ENCODE results near the gene GFRA4.

The GFRA4 gene

DNA sequence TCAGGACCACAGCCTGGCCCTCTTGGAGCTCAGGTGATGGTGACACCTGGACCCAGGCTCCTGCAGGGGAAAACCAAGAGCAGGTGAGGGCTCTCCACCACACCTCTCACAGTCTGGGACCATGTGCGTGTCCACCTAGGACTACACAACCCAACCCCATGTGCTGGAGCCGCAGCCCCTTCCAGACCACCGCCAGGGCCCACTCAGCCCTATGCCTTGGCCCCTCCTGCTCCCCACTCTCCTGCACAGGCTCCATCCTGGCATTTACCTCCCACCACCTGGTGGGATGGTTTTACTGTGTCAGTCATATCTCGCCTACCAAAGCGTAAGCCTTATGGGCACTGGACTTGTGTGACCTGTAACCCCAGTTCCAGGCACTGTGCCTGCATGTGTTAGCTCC, 31.7 kb upstream of the GFRA4 start:
- no peak for DNase-seq (ENCODE audit: low read depth in 3 of 3)

DNA sequence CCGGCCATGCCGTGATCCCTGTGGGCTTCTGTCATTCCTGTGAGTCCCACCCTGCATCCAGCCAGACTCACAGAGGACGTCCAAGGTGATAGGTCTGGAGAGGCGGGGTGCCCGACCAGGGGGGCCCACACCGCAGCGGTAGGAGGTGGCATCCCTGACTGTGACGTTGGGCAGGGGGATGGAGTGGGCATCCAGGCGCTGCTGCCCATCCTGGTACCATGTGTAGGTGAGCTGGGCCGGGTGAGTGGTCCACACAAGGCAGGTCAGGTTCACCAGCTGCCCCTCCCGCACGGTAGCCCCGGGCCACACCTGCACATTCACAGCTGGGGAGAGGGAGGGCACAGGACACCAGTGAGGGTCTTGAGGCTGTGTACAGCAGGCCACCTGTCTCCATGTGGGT, 30.2 kb upstream of the GFRA4 start:
- DNase-seq (ENCODE audit: low read depth in 3 of 3) = no peak

DNA sequence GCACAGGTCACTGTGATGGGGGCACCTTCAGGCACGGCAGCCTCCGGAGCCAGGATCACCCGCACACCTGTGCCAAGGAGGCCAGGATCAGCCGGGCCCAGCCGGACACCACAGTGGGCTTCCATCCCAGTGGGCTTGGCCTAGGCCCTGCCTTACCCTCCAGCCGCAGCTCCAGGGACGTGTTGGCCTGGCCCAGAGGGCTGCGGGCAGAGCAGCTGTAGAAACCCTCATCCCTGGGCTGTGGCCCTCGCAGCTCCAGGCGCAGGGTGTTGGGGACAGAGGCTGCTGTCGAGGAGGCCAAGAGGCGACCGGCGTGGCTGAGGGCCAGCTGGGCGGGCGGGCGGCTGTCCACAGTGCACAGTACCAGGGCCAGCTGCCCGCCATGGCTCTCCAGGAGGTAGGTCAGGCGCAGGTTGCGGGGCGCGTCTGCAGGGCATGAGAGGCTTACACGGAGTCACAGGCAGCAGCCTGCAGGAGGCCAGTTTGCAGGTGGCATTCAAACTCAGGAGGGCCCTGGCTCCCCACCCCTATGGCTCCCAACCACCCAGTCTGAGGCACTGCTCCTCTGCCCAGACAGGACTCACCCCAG, 29.6 kb upstream of the GFRA4 start:
- DNase-seq (ENCODE audit: low read depth in 3 of 3) = no peak

DNA sequence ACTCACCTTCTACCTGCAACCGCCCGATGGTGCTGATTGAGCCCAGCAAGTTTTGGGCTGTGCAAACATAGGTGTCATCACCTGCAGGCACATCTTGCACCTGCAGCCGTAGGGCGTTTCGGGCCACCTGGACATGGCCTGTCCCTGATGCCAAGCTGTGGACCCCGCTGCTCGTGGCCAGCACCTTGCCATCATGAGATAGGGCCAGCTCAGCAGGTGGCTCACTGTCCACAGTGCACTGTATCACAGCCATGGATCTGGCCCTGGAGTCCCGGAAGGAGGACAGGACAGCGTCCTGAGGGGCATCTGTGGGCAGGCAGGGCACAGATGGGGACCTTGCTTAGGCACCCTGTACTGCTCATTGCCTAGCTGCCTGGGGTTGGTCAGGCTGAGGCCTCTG, 28.7 kb upstream of the GFRA4 start:
- no peak for DNase-seq (ENCODE audit: low read depth in 3 of 3)

DNA sequence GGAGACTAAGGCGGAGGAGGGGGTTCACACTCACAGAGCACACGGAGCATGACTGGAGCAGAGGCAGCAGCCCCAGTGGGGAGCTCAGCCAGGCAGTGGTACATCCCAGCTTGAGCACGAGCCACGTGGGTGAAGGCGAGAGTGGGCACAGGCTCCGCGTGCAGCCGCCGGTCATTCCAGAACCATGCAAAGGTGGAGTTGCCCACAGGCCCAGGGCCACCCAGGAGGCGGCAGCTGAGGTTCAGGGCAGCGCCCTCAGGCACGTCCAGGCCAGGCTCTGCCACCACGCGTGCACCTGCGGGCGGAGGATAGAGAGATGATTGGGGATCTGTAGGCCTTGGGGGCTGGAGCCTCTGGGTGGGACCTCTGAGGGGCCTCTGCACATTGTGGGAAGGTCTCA, 28.1 kb upstream of the GFRA4 start:
- DNase-seq (ENCODE audit: low read depth in 3 of 3) = no peak

DNA sequence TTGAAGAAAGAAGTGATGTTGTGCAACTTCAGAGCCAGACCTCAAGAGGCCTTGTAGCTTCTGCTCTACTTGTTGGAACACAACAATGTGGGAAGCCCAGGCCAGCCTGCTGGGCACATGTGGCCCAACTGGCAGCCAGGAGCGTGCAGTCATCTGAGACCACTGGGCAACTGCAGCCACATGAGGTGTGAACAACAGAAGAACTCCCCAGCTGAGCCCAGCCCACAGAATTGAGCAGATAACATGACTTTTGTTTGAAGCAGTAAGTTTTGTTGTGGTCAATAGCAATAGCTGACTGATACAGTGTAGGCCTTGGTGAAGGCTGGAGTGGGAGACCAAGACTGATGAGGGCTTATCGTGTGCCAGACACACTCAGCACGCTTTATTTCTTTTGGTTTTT, 27.2 kb upstream of the GFRA4 start:
- DNase-seq (ENCODE audit: low read depth in 3 of 3) = no peak

DNA sequence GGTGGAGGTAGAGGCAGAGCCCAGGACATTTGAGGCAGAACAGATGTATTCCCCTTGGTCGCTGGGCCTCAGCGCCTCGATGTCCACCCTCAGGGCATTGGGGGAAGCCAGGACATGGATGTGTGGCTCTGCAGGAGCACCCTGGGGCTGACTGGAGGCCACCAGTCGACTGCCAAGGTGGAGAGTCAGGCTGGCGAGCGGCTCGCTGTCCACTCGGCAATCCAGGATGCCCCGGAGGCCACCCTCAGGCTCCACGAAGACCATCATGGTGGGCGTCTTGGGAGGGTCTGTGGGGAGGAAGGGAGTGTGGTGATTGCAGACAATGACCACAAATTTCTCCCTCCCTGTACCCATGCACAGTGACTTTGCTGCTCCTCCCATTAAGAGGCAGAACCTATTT, 26.8 kb upstream of the GFRA4 start:
- DNase-seq (ENCODE audit: low read depth in 3 of 3) = no peak

DNA sequence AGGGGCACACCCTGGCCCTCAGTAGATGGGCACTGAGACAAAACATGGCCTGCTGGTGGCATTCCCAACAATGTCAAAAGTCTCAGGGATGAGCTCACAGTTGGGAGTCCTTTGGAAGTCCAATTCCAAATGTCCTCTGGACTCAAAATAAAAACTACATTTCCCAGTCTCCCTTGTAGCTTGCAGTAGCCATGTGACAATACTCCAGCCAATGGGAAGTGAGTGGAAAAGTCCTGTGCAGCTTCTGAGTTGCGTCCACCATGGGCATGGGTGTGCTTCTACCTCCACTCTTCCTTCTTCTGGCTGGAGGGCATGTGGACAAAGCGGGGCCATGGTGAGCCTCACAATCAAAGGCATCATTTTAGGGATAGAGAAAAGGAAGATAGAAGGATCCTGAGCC, 24.5 kb upstream of the GFRA4 start:
- no peak for DNase-seq (ENCODE audit: low read depth in 3 of 3)

DNA sequence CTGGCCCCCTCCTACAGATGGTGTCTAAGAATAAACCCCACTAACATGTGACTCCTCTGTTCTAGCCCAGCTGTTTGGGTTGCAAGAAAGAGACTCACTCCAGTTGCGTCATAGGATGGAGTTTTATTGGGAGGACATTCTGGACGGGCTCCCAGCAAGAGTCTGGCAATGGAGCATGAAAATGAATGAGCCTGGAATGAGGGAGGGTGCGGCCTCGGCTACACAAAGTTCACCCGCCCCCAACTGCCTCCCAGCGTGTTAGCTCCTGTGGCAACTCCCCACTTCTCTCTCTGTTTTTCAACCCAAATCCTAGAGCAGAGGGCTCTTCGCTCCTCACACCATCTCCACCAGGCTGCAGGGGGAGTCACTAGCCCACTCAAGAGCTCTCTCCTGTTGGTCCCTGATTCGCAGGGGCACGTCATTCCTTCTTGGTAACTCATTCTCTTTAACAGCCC, 23.7 kb upstream of the GFRA4 start:
- DNase-seq (ENCODE audit: low read depth in 3 of 3) = no peak

DNA sequence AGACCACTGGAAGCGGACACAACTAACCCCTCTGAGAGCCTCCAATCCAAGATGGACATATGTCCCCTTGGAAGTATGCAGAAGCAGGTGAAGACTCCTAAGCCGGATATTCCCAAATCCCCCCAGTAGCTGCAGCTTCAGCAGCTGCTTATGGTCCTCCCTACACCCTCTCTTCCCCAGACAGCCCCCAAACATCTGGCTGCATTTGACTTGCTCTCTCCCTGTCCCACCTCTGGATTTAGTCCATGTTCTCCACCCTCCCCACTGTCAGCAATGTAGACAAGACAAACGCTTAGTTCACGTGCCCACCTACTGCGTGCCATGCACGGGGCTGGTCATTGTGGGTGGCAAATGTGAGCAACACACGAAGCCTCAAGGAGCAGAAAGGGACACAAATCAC, 23.2 kb upstream of the GFRA4 start:
- no peak for DNase-seq (ENCODE audit: low read depth in 3 of 3)

DNA sequence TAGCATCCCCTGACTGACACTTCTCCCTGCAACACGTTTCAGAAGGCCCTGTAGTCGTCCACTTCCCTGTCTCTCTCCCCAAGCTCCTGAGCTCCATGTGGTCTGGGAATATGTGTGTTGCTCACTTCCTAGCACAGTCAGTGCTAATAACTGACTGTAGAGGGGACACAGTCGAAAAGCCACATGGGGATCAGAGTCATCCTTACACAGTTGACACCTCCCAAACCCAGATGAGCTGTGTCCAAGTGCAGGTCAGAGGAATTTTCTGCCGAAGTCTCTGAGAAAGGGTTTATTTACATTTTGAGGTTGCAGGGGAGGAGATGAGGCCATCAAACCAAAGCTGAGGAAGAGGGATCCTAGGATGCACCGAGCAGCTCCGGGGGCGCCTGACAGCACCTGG, 22.1 kb upstream of the GFRA4 start:
- no peak for DNase-seq (ENCODE audit: low read depth in 3 of 3)

DNA sequence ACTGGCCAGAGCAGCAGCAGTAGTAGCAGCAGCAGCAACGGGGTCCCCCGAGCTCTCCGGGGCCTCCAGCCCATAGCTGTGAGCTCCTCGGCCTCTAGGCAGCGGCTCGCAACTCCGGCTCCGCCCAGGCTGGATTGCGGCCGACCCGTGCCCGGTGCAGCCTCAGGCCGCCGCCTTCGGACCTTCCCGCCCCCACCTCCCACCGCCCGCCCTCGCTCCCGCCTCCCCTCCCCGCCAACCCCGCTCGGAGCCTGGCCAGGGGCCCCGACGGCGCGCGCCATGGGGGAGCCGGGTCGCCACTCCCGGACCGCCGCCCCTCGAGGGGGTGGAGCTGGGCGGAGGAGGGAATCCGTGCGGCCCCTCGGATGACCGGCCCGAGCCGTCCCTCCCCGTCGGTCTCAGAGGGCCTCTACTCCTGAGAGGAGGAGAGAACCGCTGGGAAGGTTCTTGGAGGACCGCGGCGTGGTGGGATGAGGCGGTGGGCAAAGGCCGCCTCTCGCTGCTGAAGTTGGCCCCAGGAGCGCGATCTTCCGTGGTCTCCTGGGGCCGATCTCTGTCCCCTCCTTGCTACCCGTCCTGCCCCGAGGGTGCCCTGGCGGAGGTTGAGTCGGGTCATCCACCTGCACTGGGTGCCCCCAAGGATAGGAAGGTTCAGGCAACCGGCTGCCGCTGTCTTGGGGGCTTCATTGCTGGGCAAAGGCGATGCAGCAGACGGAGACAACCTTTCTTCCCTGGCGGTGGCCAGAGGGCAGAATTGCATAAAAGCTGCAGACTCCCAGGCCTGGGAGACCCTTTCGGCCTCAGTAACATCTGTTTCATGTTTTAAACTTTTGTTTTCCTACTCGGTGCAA, 19.0 kb upstream of the GFRA4 start, which contains the start of gene ADAM33:
ADAM33 (minus strand) TSS at position 80 of the 851 bp plus-strand sequence; CDS start at position 74, 6 bp downstream.
- no peak for DNase-seq (ENCODE audit: low read depth in 3 of 3)

DNA sequence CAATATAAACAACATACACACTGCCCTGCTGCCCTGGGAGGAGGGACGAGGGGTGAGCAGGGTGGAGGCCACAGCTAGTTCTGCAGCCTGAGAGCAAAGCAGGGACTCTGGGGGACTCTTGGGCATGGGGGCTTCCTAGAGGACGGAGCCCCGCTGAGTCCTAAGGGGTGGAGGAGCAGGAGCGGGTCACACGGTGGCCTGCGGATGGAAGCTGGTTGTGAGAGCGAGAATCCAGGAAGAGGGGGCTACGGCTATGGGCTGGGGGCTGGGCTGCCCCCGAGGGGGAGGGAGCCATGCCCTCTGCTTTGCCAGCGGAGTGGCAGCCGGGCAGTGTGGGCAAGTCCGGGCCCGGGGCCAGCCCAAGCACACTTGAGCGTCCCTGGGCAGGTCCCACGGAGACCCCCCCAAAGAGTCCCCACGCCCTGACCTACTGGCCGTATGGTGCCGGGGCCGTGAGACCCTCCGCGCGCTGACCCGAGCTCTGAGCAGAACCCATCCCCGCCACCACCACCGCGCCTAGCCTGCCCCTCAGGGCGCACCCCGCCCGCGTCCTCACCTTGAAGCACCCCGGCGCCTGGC, 18.2 kb upstream of the GFRA4 start:
- DNase-seq (ENCODE audit: low read depth in 3 of 3) = no peak

DNA sequence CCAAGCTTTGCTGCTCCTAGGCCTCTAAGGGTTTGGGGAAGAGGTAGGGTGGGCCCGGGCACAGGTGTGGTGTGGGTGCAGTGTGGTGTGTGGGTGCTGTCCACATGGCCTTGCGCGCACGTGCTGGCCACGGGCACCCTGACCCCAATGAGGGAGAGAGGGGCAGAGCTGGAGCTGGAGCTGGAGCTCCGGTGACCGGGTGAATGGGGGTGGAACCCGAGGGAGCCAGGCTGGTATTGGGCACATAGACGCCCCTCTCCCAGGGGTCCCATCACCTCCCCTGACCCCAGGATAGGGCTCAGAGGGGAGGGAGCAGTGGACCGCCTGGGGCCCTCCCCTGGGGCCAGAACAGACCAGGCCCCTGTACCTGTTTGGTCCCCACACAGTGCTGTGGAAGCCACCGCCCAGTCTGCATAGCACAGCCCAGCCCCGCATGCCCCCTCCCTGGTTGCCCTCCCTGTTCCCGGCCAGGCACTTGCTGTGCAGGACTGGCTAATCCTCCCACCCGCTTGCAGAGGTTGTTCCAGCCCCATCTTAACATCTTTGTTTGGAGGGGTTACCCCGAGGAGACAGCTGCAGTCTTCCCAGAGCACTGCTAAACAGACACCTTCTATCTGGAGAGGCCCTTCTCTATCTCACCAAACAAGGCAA, 17.6 kb upstream of the GFRA4 start:
- no peak for DNase-seq (ENCODE audit: low read depth in 3 of 3)

DNA sequence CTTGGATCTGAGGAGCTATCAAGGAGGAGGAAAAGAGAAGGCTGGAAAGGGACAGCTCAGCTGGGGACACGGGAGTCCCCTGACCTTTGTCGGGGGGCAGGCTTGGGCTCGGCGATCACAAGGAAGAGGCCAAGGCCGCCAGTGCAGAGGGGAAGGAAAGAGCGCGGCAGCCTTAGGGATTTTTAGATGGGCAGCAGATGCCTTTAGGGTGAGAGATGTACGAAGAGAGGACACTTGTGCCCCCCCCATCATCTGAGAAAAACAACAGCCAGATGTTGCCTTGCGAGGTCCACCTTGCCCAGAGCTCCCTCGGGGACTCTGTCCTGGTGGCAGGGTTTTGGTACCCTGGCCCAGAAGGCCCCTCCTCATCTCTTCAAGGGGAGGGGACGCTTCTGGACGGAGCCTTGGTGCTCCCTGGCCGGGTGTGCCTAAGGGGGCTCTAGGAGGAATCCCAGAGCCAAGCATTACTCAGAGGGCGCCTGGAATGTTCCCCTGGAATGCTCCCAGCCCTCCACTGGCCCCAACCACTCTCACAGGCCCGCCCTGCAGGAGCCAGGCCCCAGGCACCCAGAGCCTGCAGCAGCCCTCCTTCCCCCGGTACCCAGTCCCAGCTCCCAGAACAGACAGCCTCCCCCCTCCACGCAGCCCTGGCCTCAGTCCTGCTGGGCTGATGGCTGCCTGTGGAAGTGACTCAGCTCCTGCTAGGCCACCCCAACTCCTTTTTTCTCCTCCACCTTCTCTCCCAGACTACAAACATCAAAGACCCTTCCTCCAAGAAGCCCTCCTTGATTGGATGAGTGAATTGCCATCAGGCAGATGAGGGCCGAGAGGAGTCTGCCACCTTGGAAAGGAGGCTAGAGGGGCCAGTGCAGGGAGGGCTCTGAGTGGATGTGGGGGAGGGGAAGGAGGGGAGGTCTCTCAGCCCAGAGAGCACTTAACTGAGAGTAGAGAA, 16.8 kb upstream of the GFRA4 start:
- no peak for DNase-seq (ENCODE audit: low read depth in 3 of 3)

DNA sequence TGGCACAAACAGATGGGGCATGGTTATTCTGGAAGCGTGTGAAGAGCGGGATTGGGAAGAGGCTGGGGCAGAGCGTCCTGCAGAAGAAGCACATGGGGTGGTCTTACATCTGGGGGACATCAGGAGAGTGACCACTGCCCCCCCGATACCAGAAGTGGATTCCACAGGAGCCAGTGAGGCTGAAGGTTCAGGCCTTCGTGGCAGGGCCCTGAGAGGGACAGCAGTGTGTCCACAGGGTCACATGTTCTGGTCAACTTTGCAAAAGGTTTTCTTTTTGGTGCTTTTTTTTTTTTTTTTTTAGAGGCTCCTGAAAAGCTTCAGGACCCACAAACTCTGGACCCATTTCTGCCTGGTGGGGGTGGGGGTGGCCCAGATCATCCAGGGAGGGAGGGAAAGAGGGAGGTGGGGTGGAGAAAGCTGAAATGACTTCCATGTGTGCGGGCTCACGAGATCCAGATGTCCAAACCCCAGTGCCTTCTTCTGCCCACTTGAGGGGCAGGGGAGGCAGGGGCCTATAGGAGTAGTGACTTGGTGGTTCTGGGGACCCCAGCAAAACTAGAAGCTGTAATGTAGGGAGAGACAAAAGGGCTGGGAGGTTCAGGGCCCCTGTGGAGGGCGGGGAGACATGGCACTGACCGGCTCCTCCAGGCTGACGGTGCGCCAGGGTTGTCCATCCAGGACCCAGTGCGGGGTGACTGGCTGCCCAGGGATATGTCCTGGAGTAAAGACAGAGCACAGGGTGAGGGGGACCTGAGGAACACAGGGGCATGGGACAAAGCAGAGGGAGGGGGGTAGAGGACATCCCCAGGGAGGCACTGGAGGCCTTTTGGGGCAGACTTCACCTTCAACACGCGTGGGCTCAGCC, 15.9 kb upstream of the GFRA4 start:
- DNase-seq (ENCODE audit: low read depth in 3 of 3) = no peak

DNA sequence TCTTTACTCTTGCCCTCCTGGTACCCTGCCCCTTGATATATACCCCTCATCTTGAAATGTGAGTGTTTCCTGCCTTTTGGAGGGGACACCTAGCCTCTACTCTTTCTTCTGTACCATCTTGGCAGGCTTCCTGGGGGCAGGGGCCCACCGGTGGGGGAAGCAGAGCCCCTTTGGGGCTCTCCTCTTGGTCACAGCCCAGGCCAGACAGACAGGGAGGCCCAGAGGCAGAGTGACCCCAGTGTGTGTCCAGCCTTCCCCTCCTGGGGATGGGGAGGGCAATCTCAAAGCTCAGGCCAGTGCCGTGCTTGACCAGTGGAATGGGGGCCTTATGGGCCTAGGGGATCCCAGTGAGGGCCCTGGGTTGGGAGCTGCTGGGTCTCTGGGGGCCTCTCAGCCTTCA, 15.0 kb upstream of the GFRA4 start:
- no peak for DNase-seq (ENCODE audit: low read depth in 3 of 3)

DNA sequence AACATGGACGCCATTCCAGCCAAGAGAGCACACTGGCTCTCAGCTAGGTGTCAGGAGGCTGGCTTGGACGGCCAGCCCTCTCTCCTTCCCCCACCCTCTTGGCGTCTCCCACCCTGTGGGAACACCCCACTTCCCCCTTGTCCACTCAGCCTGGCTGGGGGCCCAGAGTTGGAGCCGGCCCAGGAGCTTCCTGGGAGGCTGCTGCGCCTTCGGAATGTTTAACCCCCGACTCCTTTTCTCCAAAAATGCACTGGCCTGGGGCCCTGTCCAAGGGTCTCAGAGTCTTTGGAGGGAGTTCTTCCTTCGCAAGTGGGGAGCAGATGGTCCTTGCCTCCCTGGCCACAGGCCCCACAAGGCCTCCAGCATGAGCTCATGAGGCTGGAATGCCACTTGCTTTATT, 14.5 kb upstream of the GFRA4 start:
- DNase-seq (ENCODE audit: low read depth in 3 of 3) = no peak

DNA sequence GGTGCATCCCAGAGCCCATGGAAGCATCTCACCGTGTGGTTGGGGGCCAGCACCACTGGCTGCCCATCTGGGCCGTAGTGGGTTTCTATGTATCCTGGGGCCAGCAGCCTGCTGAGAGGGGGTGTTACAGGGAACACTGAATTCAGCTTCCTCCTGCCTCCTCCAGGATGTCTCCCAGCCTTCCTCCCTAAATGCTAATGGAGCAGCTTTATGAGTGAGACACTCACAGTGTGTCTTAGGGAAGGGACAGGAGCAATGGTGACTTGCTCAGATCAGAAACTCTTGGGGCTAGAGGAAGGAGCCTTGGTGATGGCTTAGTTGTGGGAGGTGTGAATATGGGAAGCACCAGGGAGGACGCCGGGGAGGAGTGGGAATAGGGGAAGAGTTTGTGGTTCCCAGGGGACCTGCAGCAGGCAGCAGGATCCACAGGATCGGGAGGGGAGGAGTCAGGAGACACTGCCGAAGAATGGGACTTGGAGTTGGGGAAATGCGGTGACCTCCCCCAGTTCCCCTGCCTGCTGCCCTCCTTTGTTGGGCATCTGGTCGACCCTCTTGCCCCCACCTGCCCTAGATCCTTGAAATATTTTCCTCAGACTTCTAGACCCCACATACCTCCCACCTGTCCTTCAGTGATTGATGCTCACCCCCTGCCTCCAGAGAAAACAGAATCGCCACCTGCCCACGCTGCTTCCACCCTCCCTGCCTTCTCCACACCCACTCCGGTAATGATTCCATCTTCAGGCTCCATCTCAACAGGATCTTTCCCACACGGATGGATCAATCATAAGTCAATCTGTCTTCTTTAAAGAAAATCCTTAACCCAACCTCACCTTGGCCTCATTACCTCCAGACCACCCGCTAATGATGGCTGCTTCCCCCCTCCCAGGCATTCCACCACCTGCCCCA, 12.0 kb upstream of the GFRA4 start:
- no peak for DNase-seq (ENCODE audit: low read depth in 3 of 3)
